ENCODE data around the gene PSORS1C1. TPM values are rescaled to one million over a fixed set of nuclear protein-coding genes. Genes with fewer than 3 reads are reported as not detected.

Gene PSORS1C1
- total and polyA plus RNA-seq, 2 experiments from 2014 or later, result 1.4 to 4.6 TPM

GRCh38 chr6:31068669-31069340, 45.8 kb upstream of the PSORS1C1 start:
- H3K79me2 ChIP-seq, result no peaks in the 10 kb centered on the region
- peak; percentile 88 for DNase-seq (ENCODE audit: low spot score)
- H4K20me1 ChIP-seq (ENCODE audit: insufficient read depth, poor library complexity, severe bottlenecking), result no peaks in the 10 kb centered on the region
- H3K27ac ChIP-seq, result no peak overlapping the region
- no peaks in the 10 kb centered on the region for H3K9me3 ChIP-seq (ENCODE audit: low read depth)
- H3K4me1 ChIP-seq (ENCODE audit: insufficient read depth), result peaks cover 6% of the 10 kb centered on the region
- no peak overlapping the region for H2AFZ ChIP-seq
- H3K4me3 ChIP-seq, result no peak overlapping the region
- no peaks in the 10 kb centered on the region for H3K27me3 ChIP-seq
- WGBS (ENCODE audit: low lambda C conversion rate, missing lambda C conversion rate), result 61% methylated on average over 13 of the region's 13 CpGs
- TF ChIP-seq EZH2phosphoT487 (IDR thresholded peaks at IDR 0.05; ENCODE audit: low read depth, severe bottlenecking, unreplicated experiment) (no peak), CTCF (IDR thresholded peaks at IDR 0.05; ENCODE audit: poor library complexity) (peak; percentile 71), EZH2 (IDR thresholded peaks at IDR 0.05; ENCODE audit: borderline replicate concordance) (no peak)
- no peak overlapping the region for H3K4me2 ChIP-seq
- no peaks in the 10 kb centered on the region for H3K9me2 ChIP-seq (replicated peaks; ENCODE audit: insufficient read depth)
- no peaks in the 10 kb centered on the region for H3K36me3 ChIP-seq (replicated peaks; ENCODE audit: insufficient read depth, low read depth)

GRCh38 chr6:31070711-31071197, 43.8 kb upstream of the PSORS1C1 start:
- Histone ChIP-seq H3K79me2 (no peaks in the 10 kb centered on the region), H4K20me1 (ENCODE audit: insufficient read depth, poor library complexity, severe bottlenecking) (no peaks in the 10 kb centered on the region), H3K9me2 (replicated peaks; ENCODE audit: insufficient read depth) (no peaks in the 10 kb centered on the region), H3K36me3 (replicated peaks; ENCODE audit: insufficient read depth, low read depth) (no peaks in the 10 kb centered on the region), H3K27me3 (no peaks in the 10 kb centered on the region), H2AFZ (no peak overlapping the region), H3K9me3 (ENCODE audit: low read depth) (no peaks in the 10 kb centered on the region), H3K4me3 (no peak overlapping the region), H3K4me2 (no peak overlapping the region), H3K4me1 (ENCODE audit: insufficient read depth) (peaks cover 6% of the 10 kb centered on the region), H3K27ac (no peak overlapping the region)
- TF ChIP-seq CTCF (IDR thresholded peaks at IDR 0.05; ENCODE audit: poor library complexity) (peak; percentile 73), EZH2phosphoT487 (IDR thresholded peaks at IDR 0.05; ENCODE audit: low read depth, severe bottlenecking, unreplicated experiment) (no peak)
- DNase-seq (ENCODE audit: low spot score), result peak; percentile 86
- WGBS (ENCODE audit: low lambda C conversion rate, missing lambda C conversion rate), result 27% methylated on average over 6 of the region's 6 CpGs

GRCh38 chr6:31074401-31074800, 40.2 kb upstream of the PSORS1C1 start:
- Histone ChIP-seq H4K20me1 (ENCODE audit: insufficient read depth, poor library complexity, severe bottlenecking) (no peaks in the 10 kb centered on the region), H3K4me2 (no peak overlapping the region), H3K27ac (no peak overlapping the region), H3K4me1 (ENCODE audit: insufficient read depth) (no peaks in the 10 kb centered on the region), H3K79me2 (no peaks in the 10 kb centered on the region), H2AFZ (no peak overlapping the region), H3K9me3 (ENCODE audit: low read depth) (no peaks in the 10 kb centered on the region), H3K9me2 (replicated peaks; ENCODE audit: insufficient read depth) (no peaks in the 10 kb centered on the region), H3K27me3 (no peaks in the 10 kb centered on the region), H3K4me3 (no peak overlapping the region), H3K36me3 (replicated peaks; ENCODE audit: insufficient read depth, low read depth) (no peaks in the 10 kb centered on the region)
- WGBS (ENCODE audit: low lambda C conversion rate, missing lambda C conversion rate), result 55% methylated on average over 4 of the region's 4 CpGs
- peak; percentile 38 for DNase-seq (ENCODE audit: low spot score)
- TF ChIP-seq CTCF (IDR thresholded peaks at IDR 0.05; ENCODE audit: poor library complexity) (no peak), EZH2 (IDR thresholded peaks at IDR 0.05; ENCODE audit: borderline replicate concordance) (no peak), EZH2phosphoT487 (IDR thresholded peaks at IDR 0.05; ENCODE audit: low read depth, severe bottlenecking, unreplicated experiment) (no peak)
